NCI-H1436 treated with DMSO at 0.1 percent for 48 hours (cell line): ENCODE results near the gene LTBP3.

Experiments
- DNase-seq: peaks from one replicate; lab custom pipeline; 2025; lab: John Stamatoyannopoulos, UW

LTBP3 gene

GRCh38 chr11:65558002-65558929 lies at the start of gene LTBP3:
TSS of gene LTBP3 (minus strand) at chr11:65558359. CDS start at chr11:65557959, 400 bp downstream.
- no peak for DNase-seq

- no peak for DNase-seq
These were observed 48.9 kb upstream of the LTBP3 start for GRCh38 chr11:65606876-65607613.

DNA sequence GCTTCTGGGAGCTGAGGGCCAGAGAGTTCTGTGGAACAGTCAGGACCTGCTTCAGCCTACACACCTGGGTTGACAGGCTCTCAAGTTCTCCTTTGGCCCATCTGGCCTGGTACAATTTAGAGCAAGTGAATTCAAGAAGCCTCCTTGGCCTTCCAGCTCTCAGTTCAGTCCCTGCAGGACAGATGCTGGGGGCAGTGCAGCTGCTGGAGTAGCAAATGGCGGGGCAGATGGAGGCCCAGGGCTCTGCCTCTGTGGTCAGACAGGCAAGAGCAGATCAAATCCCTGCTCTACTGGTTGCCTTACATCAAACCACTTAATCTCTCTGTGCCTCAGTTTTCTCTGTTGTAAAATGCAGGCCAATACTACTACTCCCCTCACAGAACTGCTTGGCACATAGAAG lies 46.1 kb upstream of the LTBP3 start:
- DNase-seq = no peak

GRCh38 chr11:65599955-65600246 lies 41.7 kb upstream of the LTBP3 start:
- no peak for DNase-seq

- no peak for DNase-seq
These were observed 41.2 kb upstream of the LTBP3 start for GRCh38 chr11:65599216-65599954.

DNA sequence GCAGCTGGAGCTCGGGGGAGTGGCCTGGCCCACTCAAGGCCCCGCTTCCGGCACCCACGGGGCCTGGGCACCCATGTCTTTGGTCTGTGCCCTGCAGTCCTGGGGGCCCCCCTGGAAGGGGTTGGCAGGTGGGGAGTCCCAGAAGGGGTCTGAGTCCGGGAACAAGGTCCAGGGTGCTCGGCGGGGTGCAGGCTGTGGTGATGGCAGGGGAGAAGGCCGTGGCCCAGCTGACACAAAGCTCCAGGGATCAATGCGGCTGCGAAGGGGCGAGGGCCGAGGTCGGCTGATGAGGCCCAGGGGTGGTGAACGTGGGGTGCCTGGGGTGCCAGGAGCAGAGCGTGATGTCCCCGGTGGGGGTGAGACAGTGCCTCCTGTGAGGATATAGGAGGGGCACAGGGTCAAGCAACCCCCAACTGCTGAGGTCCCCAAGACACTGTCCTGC lies 40.1 kb upstream of the LTBP3 start:
- DNase-seq = no peak

- no peak for DNase-seq
These were observed 38.4 kb upstream of the LTBP3 start for GRCh38 chr11:65596520-65596919.

GRCh38 chr11:65595543-65596281 lies 37.6 kb upstream of the LTBP3 start, which contains the start of gene KCNK7:
TSS of gene KCNK7 (minus strand) at chr11:65595800. CDS start at chr11:65595772, 28 bp downstream.
- DNase-seq = no peak

DNA sequence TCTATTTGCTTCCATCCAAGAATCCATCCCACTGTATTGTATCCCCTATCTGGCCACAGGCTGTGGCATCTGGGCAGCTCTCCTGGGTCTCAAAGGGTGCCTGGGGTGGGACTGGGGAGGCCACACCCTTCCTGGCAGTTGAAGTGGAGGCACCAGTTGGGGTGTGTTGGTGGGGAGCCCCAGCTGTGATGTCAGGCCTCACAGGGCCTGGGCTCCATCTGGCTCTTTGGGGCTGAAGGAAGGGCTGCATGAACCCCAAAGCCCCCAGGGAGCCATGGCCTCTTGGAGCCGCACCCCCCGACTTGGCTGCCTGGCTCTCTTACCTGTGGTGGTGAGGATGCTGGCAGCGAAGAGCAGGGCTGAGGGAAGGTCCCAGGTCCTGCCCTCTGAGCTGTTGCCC lies 37.0 kb upstream of the LTBP3 start:
- DNase-seq = no peak

GRCh38 chr11:65593518-65594414 lies 35.6 kb upstream of the LTBP3 start:
- DNase-seq = no peak

DNA sequence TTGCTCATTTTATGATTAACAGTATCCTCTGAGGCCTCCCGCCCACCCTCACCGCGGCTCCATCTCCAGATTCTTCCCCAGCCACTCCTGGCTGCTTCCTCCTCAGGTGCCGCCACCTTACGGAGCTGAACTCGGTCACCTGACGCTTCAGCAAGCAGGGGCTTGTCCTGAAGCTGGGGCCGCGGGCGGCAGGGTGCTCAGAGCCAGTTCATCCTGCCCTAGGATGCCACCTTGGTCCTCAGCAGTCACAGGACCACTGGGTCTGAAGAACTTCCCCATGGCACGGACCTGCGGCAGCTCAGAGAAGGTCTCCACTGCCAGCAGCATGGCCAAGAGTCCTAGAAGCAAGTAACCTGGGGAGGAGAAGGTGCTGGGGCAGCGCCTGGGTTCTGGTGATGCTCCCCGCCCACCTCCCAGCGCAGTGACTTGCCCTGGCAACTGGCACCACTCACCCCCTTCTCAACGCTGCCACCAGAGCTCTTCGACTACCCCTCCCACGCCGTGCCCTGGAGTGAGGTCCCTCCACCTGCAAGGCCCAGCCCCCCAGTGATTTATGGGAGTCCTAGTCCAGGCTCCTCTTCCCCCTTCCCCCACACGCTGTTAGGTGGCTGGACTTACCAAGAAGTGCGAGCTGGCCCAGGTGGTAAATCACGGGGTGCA lies 34.8 kb upstream of the LTBP3 start:
- DNase-seq = no peak

GRCh38 chr11:65591939-65592857 lies 34.0 kb upstream of the LTBP3 start:
- DNase-seq = no peak

- no peak for DNase-seq
These were observed 32.1 kb upstream of the LTBP3 start for GRCh38 chr11:65590240-65590738.

DNA sequence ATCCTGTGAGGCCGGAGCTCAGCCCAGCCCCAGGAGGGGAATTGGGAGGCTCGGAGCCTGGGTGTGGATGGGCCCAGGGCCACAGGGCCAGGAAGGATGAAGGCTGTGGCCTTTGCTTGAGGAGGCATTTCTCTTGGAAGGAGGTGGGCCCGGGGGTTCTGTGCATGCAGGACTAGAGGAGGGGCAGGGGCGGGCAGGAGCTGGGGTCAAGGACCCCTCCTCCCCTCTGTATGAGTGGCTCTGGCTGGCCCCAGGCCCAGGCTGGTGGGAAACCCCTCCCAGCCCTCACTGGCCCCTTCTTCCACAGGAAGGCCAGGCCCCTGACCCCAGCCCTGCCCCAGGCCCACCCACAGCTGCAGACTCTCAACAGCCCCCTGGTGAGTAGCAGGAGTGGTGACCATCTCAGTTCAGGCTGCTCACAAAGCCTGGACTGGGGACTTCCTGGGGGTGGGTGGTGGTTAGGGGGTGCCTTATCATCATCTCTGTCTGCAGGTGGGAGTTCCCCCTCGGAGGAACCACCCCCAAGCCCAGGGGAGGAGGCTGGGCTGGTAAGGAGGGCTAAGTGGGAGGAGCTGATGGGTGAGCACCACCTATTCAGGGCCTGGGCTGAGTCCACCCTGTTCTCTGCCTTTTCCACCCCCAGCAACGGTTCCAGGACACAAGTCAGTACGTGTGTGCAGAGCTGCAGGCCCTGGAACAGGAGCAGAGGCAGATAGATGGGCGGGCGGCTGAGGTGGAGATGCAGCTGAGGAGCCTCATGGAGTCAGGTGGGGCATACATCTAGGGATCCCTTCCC lies 31.5 kb upstream of the LTBP3 start:
- DNase-seq = no peak

GRCh38 chr11:65588199-65589054 lies 30.3 kb upstream of the LTBP3 start:
- no peak for DNase-seq

DNA sequence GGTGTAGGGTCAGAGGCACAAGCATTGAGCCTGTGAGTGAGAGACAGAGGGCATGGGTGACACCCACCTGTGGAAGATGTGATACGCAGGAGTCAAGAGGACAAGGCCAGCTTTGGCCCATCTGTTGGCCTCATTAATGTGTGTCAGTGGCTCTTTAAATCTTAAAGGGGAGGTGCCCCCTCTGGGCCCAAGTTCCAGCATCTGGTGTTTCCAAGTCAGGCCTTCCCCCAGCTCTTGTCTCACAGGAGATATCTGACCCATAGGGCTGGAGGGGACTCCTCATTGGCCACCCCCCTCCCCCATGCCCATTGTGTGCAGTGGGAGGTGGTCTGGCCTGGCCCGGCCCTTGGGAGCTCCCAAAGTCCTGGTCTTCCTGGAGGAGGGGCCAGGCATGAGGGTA lies 28.5 kb upstream of the LTBP3 start:
- DNase-seq = no peak

GRCh38 chr11:65586247-65586630 lies 28.1 kb upstream of the LTBP3 start:
- DNase-seq = no peak
